Measurements from ENCODE around the gene MAGI3.

DNA sequence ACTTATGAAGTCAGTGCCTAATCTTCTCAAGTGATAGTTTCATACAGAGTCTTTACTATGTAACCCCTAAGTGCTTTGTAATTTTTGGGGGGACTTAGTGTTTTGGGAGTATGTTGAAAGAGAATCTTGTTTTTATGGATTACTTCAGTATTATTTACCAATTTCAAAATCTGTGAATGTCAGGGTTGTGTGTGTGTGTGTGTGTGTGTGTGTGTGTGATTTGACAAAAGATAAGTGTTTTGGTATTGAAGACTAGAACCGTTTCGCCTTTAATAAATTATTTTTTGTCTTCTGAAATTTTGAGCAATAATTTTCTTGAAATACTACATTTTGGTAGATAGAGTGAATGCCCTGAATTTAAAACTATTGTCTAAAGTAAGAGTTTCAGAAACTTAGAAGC, 5.8 kb downstream of the MAGI3 start:
- no peak for TF ChIP-seq POLR2A (IDR thresholded peaks at IDR 0.05; ENCODE audit: low read length)
- TF ChIP-seq GATA1 (IDR thresholded peaks at IDR 0.05; ENCODE audit: low read depth, low read length), result no peak

All from erythroblast (primary cell).